ENCODE measurements around the gene EXD1.
"Not testable (repeated sequence)": the region's sequence is repeated elsewhere in the genome, so short reads cannot be mapped to it uniquely, and the experiment has no call there.

Gene EXD1

GRCh38 chr15:41276831-41277230, 46.3 kb upstream of the EXD1 start:
- H3K9ac ChIP-seq (ENCODE audit: low read depth, low read length) = no peak overlapping the region
- TF ChIP-seq EZH2 (IDR thresholded peaks at IDR 0.05; ENCODE audit: borderline replicate concordance, low read depth, low read length, severe bottlenecking) (no peak), CTCF (IDR thresholded peaks at IDR 0.05; ENCODE audit: borderline replicate concordance, extremely low read depth, low read length, poor library complexity, severe bottlenecking) (no peak)
- ATAC-seq (ENCODE audit: insufficient read depth, low read depth) (no peak), DNase-seq (no peak)
- no peaks in the 10 kb centered on the region for H3K79me2 ChIP-seq (ENCODE audit: insufficient read depth, low read length)
- no peaks in the 10 kb centered on the region for H3K27me3 ChIP-seq (ENCODE audit: insufficient read depth, low read length, poor library complexity)
- H4K20me1 ChIP-seq (ENCODE audit: insufficient read depth, low read length) = no peaks in the 10 kb centered on the region
- no peak overlapping the region for H3K27ac ChIP-seq (ENCODE audit: low read length)
- H3K9me3 ChIP-seq (ENCODE audit: insufficient read depth, low read length, severe bottlenecking) = no peaks in the 10 kb centered on the region
- H3K36me3 ChIP-seq (ENCODE audit: insufficient read depth, low read length) = peaks cover 17% of the 10 kb centered on the region
- H2AFZ ChIP-seq (ENCODE audit: low read depth, low read length) = no peak overlapping the region
- no peak overlapping the region for H3K4me3 ChIP-seq (ENCODE audit: low read depth in 1 of 2, low read length in 2 of 2)
- H3K4me2 ChIP-seq (ENCODE audit: insufficient read depth, low read length) = no peak overlapping the region
- H3K4me1 ChIP-seq (ENCODE audit: insufficient read depth, low read length) = no peaks in the 10 kb centered on the region

DNA sequence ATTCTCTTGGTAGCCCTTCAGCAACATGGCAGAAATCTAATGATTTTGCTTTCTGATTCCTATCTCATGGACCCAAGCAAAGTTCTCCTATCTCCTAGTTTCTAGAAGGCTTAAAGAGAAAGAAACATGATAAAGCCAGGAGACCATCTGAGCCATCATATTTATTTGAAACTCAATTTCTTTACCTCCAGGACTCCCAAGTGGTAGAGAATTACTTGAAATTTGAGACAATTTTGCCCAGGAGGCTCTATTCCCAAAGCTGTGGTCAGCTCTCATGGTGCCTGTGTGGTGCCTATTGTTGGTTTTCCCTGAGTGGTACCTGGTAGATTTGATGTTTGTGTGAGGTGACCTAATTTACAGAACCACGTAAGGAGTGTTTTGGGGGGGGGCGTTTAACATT, 39.3 kb upstream of the EXD1 start:
- ATAC-seq (ENCODE audit: insufficient read depth, low read depth) (no peak), DNase-seq (no peak)
- H3K27me3 ChIP-seq (ENCODE audit: insufficient read depth, low read length, poor library complexity) = no peaks in the 10 kb centered on the region
- H3K4me2 ChIP-seq (ENCODE audit: insufficient read depth, low read length) = no peak overlapping the region
- no peaks in the 10 kb centered on the region for H3K79me2 ChIP-seq (ENCODE audit: insufficient read depth, low read length)
- H3K36me3 ChIP-seq (ENCODE audit: insufficient read depth, low read length) = no peaks in the 10 kb centered on the region
- H3K4me1 ChIP-seq (ENCODE audit: insufficient read depth, low read length) = no peaks in the 10 kb centered on the region
- no peak for TF ChIP-seq CTCF (IDR thresholded peaks at IDR 0.05; ENCODE audit: borderline replicate concordance, extremely low read depth, low read length, poor library complexity, severe bottlenecking)
- no peak for TF ChIP-seq EZH2 (IDR thresholded peaks at IDR 0.05; ENCODE audit: borderline replicate concordance, low read depth, low read length, severe bottlenecking)
- H4K20me1 ChIP-seq (ENCODE audit: insufficient read depth, low read length) = no peaks in the 10 kb centered on the region
- H3K27ac ChIP-seq (ENCODE audit: low read length) = no peak overlapping the region
- H3K9me3 ChIP-seq (ENCODE audit: insufficient read depth, low read length, severe bottlenecking) = no peaks in the 10 kb centered on the region
- no peak overlapping the region for H2AFZ ChIP-seq (ENCODE audit: low read depth, low read length)
- H3K4me3 ChIP-seq (ENCODE audit: low read depth in 1 of 2, low read length in 2 of 2) = no peak overlapping the region
- H3K9ac ChIP-seq (ENCODE audit: low read depth, low read length) = no peak overlapping the region

- H3K9me3 ChIP-seq (ENCODE audit: insufficient read depth, low read length, severe bottlenecking) = no peaks in the 10 kb centered on the region
- H3K79me2 ChIP-seq (ENCODE audit: insufficient read depth, low read length) = no peaks in the 10 kb centered on the region
- no peaks in the 10 kb centered on the region for H4K20me1 ChIP-seq (ENCODE audit: insufficient read depth, low read length)
- no peak overlapping the region for H3K4me2 ChIP-seq (ENCODE audit: insufficient read depth, low read length)
- no peaks in the 10 kb centered on the region for H3K4me1 ChIP-seq (ENCODE audit: insufficient read depth, low read length)
- ATAC-seq (ENCODE audit: insufficient read depth, low read depth) (no peak), DNase-seq (no peak)
- H3K4me3 ChIP-seq (ENCODE audit: low read depth in 1 of 2, low read length in 2 of 2) = no peak overlapping the region
- peaks cover 10% of the 10 kb centered on the region; the same call in 1 of the 2 replicates for H3K36me3 ChIP-seq (ENCODE audit: insufficient read depth, low read length)
- H3K27ac ChIP-seq (ENCODE audit: low read length) = no peak overlapping the region
- TF ChIP-seq CTCF (IDR thresholded peaks at IDR 0.05; ENCODE audit: borderline replicate concordance, extremely low read depth, low read length, poor library complexity, severe bottlenecking) = no peak
- no peak for TF ChIP-seq EZH2 (IDR thresholded peaks at IDR 0.05; ENCODE audit: borderline replicate concordance, low read depth, low read length, severe bottlenecking)
- H3K27me3 ChIP-seq (ENCODE audit: insufficient read depth, low read length, poor library complexity) = no peaks in the 10 kb centered on the region
- no peak overlapping the region for H3K9ac ChIP-seq (ENCODE audit: low read depth, low read length)
- no peak overlapping the region for H2AFZ ChIP-seq (ENCODE audit: low read depth, low read length)
Observed at GRCh38 chr15:41263891-41264351, 33.4 kb upstream of the EXD1 start.

- H3K9ac ChIP-seq (ENCODE audit: low read depth, low read length) = no peak overlapping the region
- no peaks in the 10 kb centered on the region for H3K27me3 ChIP-seq (ENCODE audit: insufficient read depth, low read length, poor library complexity)
- no peak overlapping the region for H3K27ac ChIP-seq (ENCODE audit: low read length)
- no peaks in the 10 kb centered on the region for H3K9me3 ChIP-seq (ENCODE audit: insufficient read depth, low read length, severe bottlenecking)
- no peak overlapping the region for H3K4me2 ChIP-seq (ENCODE audit: insufficient read depth, low read length)
- no peak overlapping the region for H2AFZ ChIP-seq (ENCODE audit: low read depth, low read length)
- no peak overlapping the region for H3K4me3 ChIP-seq (ENCODE audit: low read depth in 1 of 2, low read length in 2 of 2)
- H3K36me3 ChIP-seq (ENCODE audit: insufficient read depth, low read length) = peaks cover 10% of the 10 kb centered on the region; the same call in 1 of the 2 replicates
- H4K20me1 ChIP-seq (ENCODE audit: insufficient read depth, low read length) = no peaks in the 10 kb centered on the region
- TF ChIP-seq CTCF (IDR thresholded peaks at IDR 0.05; ENCODE audit: borderline replicate concordance, extremely low read depth, low read length, poor library complexity, severe bottlenecking) (no peak), EZH2 (IDR thresholded peaks at IDR 0.05; ENCODE audit: borderline replicate concordance, low read depth, low read length, severe bottlenecking) (no peak)
- ATAC-seq (ENCODE audit: insufficient read depth, low read depth) = no peak
- no peaks in the 10 kb centered on the region for H3K79me2 ChIP-seq (ENCODE audit: insufficient read depth, low read length)
- H3K4me1 ChIP-seq (ENCODE audit: insufficient read depth, low read length) = no peaks in the 10 kb centered on the region
- DNase-seq = no peak
Observed at GRCh38 chr15:41262571-41262970, 32.0 kb upstream of the EXD1 start.

- H3K27ac ChIP-seq (ENCODE audit: low read length) = not testable (repeated sequence)
Observed at GRCh38 chr15:41260924-41261323, 30.4 kb upstream of the EXD1 start.

More at GRCh38 chr15:41260924-41261323, 30.4 kb upstream of the EXD1 start:
- ATAC-seq (ENCODE audit: insufficient read depth, low read depth); H4K20me1 ChIP-seq (ENCODE audit: insufficient read depth, low read length); H2AFZ ChIP-seq (ENCODE audit: low read depth, low read length); H3K4me1 ChIP-seq (ENCODE audit: insufficient read depth, low read length); H3K27me3 ChIP-seq (ENCODE audit: insufficient read depth, low read length, poor library complexity); H3K9me3 ChIP-seq (ENCODE audit: insufficient read depth, low read length, severe bottlenecking); DNase-seq; H3K79me2 ChIP-seq (ENCODE audit: insufficient read depth, low read length); H3K4me3 ChIP-seq (ENCODE audit: low read depth in 1 of 2, low read length in 2 of 2); H3K4me2 ChIP-seq (ENCODE audit: insufficient read depth, low read length); H3K9ac ChIP-seq (ENCODE audit: low read depth, low read length): not testable (repeated sequence)
- H3K36me3 ChIP-seq (ENCODE audit: insufficient read depth, low read length) = peaks cover 10% of the 10 kb centered on the region; the same call in 1 of the 2 replicates

Data from DND-41 (cell line).